GM18526 (cell line): ENCODE measurements around the gene ERC2.

ENCODE experiments used
- POLR2A ChIP-seq: IDR thresholded peaks from 3 replicates; pipeline ENCODE4 v1.6.1; 2011; ENCODE audit not compliant: insufficient read length; ENCODE audit errors: extremely low read depth

Gene ERC2

DNA sequence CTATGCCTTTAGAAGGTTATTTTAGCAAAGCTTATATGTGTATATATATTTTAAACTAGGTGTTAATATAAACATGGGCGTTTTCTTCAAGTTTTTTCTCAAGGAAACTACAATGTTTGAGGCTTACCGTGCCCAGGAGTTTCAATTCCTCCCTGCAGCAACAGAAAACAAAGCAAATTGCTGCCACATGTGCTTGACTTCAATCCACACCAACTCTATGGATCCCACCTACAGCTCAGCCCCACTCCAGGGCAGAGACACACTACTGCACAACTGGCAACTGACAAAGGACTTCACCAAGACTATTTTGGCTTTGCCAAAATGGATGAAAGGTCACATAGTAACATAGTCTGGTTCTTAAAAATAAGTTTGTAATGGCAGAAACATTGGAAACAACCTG is 346.6 kb downstream of the ERC2 start:
- TF ChIP-seq POLR2A: no peak

DNA sequence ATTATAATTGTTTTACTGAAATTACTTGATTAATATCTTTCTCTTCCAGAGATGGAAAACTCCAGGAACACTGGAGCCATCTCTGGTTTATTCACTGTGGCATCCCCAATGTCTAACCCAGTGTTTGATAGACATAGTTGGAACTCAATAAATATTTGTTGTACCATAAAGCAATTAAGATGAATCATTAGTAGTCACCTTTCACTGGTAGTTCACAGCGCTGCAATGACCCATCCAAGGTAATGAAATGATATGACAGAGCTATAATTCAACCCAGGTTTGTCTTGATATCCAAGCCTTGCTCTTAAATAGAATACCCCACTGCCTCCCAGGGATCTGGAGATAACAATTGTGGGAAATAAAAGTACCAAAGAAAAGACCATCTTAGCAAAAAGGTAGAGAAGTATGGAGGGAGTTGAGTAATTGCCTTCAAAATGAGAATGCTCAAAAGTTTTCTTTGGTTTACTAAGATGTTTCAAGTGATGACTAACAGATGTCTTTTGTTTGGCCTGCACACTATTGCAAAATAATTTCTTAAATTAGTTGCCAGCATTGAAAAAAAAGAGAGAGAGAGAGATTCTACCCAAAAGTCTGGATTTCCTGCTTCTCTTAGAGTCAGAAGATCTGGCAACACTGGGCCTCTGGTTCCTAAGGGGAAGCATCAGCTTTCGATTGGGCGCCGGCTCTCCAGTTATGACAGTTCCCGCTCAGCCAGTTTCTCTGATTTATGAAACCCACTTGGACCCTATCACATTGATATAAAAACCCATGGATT is 348.5 kb downstream of the ERC2 start:
- TF ChIP-seq POLR2A: no peak

- no peak for TF ChIP-seq POLR2A
These were observed 349.3 kb downstream of the ERC2 start for GRCh38 chr3:56118968-56119367.

DNA sequence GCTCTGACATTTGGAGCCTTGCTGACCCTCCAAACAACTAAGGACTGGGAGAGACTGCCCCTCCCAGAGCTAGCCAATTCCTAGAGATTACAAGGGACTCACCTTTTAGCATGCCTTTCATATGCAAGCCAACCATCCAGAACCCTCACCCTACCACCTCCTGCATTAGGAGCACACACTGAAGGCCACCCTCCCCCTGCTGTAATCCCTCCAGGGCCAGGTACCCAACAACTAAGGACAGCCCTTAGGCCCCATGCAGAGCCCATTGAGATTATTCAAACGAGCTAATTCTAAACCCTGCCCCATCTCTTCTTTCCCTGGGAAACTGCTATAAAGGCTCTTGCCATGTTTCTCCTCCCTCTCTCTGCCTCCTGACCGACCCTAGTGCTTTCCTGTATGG is 352.6 kb downstream of the ERC2 start:
- no peak for TF ChIP-seq POLR2A

- TF ChIP-seq POLR2A: no peak
These were observed 353.1 kb downstream of the ERC2 start for GRCh38 chr3:56115199-56115598.

- TF ChIP-seq POLR2A: no peak
These were observed 354.4 kb downstream of the ERC2 start for GRCh38 chr3:56113908-56114307.

GRCh38 chr3:56113231-56113630 is 355.0 kb downstream of the ERC2 start:
- TF ChIP-seq POLR2A: no peak

GRCh38 chr3:56111606-56112304 is 356.5 kb downstream of the ERC2 start:
- TF ChIP-seq POLR2A: no peak

- no peak for TF ChIP-seq POLR2A
These were observed 357.4 kb downstream of the ERC2 start for GRCh38 chr3:56110886-56111285.

GRCh38 chr3:56107157-56107556 is 361.1 kb downstream of the ERC2 start:
- TF ChIP-seq POLR2A: no peak

GRCh38 chr3:56102032-56102431 is 366.2 kb downstream of the ERC2 start:
- TF ChIP-seq POLR2A: no peak

- no peak for TF ChIP-seq POLR2A
These were observed 366.7 kb downstream of the ERC2 start for GRCh38 chr3:56101576-56101975.

GRCh38 chr3:56096999-56097398 is 371.3 kb downstream of the ERC2 start:
- TF ChIP-seq POLR2A: no peak

- no peak for TF ChIP-seq POLR2A
These were observed 374.1 kb downstream of the ERC2 start for GRCh38 chr3:56094170-56094569.

DNA sequence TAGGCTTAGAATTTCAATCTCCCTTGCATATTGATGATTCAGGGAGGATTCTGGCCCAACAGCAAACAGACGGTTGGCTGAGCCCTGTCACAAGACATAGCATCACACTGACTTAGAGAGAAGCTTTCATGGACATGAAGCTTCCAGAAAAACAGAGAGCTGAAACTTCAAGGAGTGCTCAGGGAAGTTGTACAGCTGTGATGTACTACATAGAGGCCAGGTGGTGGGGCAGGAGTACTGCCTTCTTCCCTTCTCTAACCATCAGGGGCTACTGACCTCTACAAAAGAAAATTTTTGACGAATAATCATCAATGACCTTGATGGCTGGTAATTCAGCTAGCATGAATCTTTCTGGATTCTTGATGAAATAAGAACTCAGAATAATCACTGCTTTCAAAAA is 378.5 kb downstream of the ERC2 start:
- TF ChIP-seq POLR2A: no peak

DNA sequence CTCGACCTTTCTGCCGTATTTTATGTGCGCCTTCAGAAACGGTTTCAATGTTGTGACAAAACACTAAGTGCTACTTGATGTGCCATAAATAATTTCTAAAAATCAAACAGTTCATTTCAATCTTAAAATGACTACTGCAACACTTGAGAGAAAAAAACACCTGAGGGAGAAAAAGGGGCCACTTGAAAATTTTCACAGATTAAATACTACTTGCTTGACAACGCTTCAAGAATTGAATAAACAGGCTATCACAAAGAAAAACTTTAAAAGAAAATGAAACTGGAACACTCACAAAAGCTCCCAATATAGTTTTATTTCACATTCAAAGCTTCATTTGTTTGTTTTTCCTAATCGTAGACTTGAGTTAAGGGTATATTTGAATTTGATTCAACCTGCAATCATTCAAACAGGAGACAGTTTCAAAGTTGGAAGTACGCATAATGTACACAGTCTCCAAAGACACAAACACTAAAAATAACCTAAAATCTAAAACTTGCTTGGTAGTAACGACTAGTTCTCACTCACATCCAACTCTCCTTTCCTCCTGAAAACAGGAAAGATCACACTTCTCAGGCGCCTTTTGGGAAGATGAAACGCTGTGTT is 380.7 kb downstream of the ERC2 start:
- no peak for TF ChIP-seq POLR2A

GRCh38 chr3:56086355-56086754 is 381.9 kb downstream of the ERC2 start:
- TF ChIP-seq POLR2A: no peak

DNA sequence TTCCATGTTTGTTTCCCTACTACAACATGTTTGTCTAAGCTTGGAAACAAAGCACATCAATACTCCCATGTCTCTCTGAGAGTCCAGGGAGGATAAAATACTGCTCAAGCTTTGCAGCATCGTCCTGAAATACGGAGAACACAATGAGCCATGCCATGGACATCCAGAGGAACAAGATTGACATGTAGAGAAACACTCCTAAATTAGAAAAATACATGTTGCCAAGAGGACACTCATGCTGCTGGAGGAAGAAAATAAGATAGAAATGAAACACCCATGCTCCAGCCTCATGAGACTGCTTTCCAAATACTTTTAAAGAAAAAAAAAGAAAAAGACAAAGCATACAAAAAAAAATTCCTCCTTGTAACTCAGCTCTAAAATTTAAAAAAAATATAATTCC is 387.0 kb downstream of the ERC2 start:
- no peak for TF ChIP-seq POLR2A
